ENCODE results near the gene SEMA4A.
"Not testable (repeated sequence)": the region's sequence is repeated elsewhere in the genome, so short reads cannot be mapped to it uniquely, and the experiment has no call there.

The SEMA4A gene

GRCh38 chr1:156153362-156153761 is at the start of gene SEMA4A:
Gene SEMA4A (plus strand): TSS chr1:156153585. CDS start chr1:156154579, 994 bp downstream.
- no peak for DNase-seq

DNA sequence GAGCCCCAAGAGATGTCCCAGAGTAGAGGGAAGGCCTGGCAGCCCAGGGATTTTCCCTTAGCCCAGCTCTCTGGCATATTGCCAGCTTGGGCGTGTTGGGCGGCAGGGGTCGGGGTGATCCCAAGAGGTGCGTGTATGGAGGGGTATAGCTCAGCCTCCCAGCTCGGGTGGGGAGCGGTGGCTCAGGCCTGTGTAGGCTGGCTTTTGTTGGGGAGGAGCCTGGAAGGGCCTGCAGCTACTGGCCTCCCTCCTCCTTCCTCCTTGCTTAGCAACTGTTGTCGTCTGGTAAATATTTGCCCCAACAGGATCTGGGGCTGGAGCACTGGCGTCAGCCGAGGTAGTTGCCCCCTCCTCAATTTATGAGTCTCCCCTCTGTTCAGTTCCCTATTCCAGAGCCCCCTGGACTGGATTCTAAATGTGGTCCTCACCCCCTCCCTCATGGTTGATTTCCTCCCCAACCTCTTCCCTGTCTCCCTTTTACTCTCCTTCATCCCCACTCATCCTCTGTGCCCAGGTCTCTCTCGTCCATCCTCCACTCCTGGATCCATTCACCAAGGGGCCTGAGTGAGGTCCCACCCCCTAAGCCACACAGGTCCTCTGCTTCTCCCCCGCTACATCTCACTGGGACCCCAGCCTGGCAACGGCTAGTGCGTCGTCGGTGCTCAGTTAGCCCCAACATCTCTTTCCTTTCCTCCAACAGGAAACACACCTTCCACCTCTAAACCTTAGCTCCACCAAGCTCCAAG is 49.1 kb upstream of the SEMA4A start:
- DNase-seq, result no peak

- DNase-seq, result no peak
Measured at GRCh38 chr1:156104861-156105832, 48.2 kb upstream of the SEMA4A start.

DNA sequence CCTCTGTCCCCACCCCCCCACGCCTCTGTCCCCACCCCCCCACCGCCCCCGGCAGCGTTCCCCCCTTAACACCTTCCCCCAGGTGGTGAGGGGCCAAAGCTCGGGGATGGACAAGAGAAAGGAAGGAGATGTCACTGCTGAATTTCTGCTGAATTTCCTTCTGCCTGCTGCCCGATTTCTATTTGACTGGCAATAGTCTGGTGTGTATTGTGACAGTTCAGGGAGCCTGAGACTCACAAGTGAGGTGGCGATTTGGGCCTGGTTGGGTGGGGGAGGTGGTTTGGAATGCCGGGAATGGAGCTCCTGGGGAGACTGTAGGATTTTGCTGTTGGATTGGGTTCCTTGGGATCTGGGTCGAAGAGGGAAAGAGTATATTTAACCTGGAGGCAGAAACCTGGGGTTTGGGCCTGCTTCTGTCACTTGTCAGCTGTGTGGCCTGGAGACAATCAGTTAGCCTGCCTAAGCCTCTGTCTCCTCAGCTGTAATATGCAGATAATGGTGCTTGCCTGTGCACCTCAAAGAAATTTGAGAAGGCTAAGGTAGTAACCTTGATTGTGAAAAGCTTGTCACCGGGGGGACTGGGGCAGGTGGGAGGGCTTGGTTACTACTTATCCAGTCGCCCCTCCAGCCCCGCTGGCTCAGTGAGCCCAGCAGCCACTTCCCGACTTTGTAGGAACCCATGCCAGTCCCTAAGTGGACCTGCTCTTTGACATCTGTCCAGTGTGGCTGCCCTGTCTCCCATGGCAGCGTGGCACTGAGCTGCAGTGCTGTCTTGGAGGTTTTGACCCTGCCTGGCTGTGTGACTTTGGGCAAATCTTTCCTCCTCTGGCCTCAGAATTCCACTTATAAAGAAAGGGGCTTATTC is 46.5 kb upstream of the SEMA4A start:
- no peak for DNase-seq

- DNase-seq, result no peak
Measured at GRCh38 chr1:156108057-156108456, 45.3 kb upstream of the SEMA4A start.

GRCh38 chr1:156108664-156109241 is 44.6 kb upstream of the SEMA4A start:
- no peak for DNase-seq

DNA sequence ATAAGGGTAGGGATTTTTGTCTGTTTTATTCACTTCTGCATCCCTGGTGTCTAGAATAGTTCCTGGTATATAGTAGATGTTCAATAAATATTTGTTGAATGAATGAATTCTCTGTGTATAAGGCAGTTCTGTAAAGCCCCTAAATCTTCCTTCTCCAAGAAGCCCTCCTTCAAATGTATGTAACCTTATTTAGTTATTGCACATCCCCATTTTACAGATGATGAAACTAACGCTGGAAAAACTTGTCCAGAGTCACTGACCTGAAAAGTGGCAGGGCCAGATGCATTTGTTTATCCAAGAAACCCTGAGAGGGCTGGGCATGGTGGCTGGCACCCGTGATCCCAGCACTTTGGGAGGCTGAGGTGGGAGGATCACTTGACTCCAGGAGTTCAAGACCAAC is 43.1 kb upstream of the SEMA4A start:
- DNase-seq, result no peak

GRCh38 chr1:156111355-156111962 is 41.9 kb upstream of the SEMA4A start:
- no peak for DNase-seq

- DNase-seq, result no peak
Measured at GRCh38 chr1:156112276-156113137, 40.9 kb upstream of the SEMA4A start.

DNA sequence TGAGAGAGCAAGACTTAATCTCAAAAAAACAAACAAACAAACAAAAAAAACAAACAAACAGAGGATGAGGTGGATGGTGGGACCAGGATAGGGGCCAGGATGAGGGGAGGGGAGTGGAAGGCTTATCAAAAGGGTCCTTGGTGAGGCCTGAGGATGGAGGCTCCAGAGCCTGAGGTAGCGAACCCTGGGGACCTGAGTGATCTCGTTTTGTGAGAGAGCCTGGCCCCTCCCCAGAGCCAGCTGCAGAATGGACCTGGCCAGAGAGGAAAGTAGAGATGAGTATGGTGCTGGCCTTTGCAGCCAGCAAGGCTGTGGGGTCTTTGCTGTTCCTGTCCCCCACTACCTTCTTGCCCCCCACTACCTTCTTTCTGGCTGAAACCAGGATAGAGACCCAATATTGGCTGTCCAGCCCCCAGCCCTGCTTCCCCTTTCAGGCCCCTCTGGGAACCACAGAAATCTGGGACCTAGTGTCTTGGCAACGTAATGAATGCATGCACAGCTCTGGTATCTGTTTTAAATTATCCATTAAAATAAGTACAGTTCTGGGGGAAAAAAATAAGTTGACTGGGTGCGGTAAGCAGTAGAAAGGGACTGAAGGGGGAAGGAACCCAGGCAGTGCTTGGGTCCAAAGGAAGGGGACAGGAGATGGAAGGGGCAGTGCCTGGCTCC is 40.0 kb upstream of the SEMA4A start:
- DNase-seq, result no peak

GRCh38 chr1:156114101-156114918 is 39.1 kb upstream of the SEMA4A start, which contains the start of gene LMNA:
Gene LMNA (plus strand): TSS chr1:156114711. CDS start chr1:156114919, 208 bp downstream.
- DNase-seq, result peak; percentile 6

DNA sequence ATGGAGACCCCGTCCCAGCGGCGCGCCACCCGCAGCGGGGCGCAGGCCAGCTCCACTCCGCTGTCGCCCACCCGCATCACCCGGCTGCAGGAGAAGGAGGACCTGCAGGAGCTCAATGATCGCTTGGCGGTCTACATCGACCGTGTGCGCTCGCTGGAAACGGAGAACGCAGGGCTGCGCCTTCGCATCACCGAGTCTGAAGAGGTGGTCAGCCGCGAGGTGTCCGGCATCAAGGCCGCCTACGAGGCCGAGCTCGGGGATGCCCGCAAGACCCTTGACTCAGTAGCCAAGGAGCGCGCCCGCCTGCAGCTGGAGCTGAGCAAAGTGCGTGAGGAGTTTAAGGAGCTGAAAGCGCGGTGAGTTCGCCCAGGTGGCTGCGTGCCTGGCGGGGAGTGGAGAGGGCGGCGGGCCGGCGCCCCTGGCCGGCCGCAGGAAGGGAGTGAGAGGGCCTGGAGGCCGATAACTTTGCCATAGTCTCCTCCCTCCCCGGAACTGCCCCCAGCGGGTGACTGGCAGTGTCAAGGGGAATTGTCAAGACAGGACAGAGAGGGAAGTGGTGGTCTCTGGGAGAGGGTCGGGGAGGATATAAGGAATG is 38.4 kb upstream of the SEMA4A start:
- DNase-seq, result no peak

GRCh38 chr1:156115514-156116374 is 37.6 kb upstream of the SEMA4A start:
- no peak for DNase-seq

DNA sequence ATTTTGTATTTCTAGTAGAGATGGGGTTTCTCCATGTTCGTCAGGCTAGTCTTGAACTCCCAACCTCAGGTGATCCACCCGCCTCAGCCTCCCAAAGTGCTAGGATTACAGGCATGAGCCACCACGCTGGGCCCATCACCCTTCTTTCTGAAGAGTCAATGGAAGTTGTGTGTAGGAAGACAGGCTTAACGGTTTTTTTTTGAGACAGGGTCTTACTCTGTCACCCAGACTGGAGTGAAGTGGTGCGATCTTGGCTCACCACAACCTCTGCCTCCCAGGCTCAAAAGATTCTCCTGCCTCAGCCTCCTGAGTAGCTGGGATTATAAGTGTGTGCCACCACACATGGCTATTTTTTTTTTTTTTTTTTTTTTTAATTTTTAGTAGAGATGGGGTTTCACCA is 36.7 kb upstream of the SEMA4A start:
- not testable (repeated sequence) for DNase-seq

DNA sequence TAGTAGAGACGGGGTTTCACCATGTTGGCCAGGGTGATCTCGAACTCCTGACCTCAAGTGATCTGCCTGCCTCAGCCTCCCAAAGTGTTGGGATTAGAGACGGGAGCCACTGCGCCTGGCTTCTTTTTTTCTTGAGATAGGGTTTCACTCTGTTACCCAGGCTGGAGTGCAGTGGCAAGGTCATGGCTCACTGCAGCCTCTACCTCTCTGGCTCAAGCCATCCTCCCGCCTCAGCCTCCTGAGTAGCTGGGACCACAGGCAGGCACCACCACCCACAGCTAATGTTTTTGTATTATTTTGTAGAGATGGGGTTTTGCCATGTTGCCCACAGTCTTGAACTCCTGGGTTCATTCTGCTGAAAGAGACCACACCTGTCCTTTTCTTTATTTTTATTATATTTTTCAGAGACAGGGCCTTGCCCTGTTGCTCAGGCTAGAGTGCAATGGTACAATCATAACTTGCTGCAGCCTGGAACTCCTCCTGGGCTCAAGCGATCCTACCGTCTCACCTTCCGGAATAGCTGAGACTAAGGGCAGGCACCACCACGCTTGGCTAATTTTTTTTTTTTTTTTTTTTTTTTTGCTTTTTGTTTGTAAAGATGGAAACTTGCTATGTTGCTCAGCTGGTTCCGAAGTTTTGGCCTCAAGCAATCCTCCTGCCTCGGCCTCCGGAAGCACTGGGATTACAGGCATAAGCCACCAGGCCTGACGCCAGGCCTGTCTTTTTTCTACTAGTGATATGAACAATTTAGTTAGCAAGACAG is 35.8 kb upstream of the SEMA4A start:
- DNase-seq, result no peak

GRCh38 chr1:156118177-156118868 is 35.1 kb upstream of the SEMA4A start:
- no peak for DNase-seq
